Fibroblast of mammary gland (primary cell): ENCODE data around the gene ANKRD40.

Source experiments
- DNase-seq: peaks from one replicate; pipeline ENCODE4 v3.0.0-alpha.2; 2010; ENCODE audit warnings: low read depth
- H3K4me3 ChIP-seq: 2 replicates; pipeline ENCODE4 v1.5.1; 2011; ENCODE audit warnings: low read depth, mild to moderate bottlenecking, low read length, moderate library complexity; ENCODE audit not compliant: control insufficient read depth
- TF ChIP-seq, protein P1 (sequence below): conservative IDR thresholded peaks from 2 replicates; pipeline ENCODE4 v1.5.1; 2011; ENCODE audit warnings: low read depth, low read length, inconsistent platforms; ENCODE audit not compliant: control insufficient read depth, insufficient read depth

Gene ANKRD40

DNA sequence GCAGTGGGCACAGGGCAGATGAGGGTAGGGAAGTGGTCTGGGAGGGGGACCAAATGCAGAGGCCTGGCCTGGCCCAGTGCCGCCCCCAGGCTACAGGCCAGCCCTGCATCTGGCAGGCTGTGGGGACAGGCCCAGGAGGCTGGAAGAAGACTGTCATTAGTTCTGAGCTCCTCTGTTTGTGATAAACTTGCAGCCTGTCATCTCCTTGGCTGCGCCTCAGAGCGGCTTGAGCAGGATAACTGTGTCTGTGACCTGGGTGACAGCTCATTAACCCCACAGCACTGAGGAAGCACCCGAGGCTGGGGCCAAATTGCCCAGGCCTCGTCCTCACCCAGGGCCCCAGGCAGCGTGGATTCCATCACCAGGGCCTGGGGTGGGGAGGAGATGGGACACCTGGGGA is 49.1 kb downstream of the ANKRD40 start:
- no peak overlapping the region for H3K4me3 ChIP-seq
- DNase-seq: no peak
- TF ChIP-seq, protein P1, sequence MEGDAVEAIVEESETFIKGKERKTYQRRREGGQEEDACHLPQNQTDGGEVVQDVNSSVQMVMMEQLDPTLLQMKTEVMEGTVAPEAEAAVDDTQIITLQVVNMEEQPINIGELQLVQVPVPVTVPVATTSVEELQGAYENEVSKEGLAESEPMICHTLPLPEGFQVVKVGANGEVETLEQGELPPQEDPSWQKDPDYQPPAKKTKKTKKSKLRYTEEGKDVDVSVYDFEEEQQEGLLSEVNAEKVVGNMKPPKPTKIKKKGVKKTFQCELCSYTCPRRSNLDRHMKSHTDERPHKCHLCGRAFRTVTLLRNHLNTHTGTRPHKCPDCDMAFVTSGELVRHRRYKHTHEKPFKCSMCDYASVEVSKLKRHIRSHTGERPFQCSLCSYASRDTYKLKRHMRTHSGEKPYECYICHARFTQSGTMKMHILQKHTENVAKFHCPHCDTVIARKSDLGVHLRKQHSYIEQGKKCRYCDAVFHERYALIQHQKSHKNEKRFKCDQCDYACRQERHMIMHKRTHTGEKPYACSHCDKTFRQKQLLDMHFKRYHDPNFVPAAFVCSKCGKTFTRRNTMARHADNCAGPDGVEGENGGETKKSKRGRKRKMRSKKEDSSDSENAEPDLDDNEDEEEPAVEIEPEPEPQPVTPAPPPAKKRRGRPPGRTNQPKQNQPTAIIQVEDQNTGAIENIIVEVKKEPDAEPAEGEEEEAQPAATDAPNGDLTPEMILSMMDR: no peak

GRCh38 chr17:50657627-50658026 is 50.1 kb downstream of the ANKRD40 start:
- no peak overlapping the region for H3K4me3 ChIP-seq
- no peak for DNase-seq
- TF ChIP-seq, protein P1: no peak

GRCh38 chr17:50657054-50657453 is 50.7 kb downstream of the ANKRD40 start:
- no peak for DNase-seq
- TF ChIP-seq, protein P1: no peak
- H3K4me3 ChIP-seq: no peak overlapping the region

DNA sequence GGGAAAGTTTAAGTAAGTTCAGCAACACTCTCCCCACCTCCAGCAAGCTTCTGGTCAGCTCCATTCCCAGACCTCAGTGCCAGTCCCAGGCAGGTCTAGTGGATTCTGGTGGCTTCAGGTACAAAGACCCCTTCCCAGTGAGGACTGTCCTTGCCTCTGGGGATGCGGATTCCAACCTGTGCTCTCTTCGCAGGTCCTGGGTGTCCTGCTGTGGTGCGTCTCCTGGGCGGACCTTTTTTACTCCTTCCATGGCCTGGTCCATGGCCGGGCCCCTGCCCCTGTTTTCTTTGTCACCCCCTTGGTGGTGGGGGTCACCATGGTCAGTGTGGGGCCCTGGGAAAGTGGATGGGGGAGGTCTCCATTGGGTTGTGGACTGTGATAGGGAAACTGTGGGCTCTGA is 51.2 kb downstream of the ANKRD40 start:
- no peak overlapping the region for H3K4me3 ChIP-seq
- TF ChIP-seq, protein P1: no peak
- DNase-seq: no peak

DNA sequence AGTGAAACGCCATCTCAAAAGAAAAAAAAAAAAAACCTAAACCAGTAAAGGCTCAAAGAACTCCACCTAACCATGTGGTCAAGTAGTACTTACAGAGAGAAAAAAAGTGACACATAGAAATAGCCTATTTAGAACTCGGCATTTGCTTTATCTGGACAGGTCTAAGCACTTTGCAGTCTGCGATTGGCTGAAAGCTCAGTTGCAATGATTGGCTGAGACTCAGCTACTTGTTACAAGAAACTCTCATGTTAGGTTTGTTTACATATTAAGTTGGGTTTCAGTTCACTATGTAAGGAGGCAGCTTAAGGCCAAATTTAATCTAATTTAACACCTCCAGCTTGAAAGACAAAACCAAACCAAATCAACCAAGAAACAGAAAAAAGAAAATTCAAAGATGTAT is 54.0 kb downstream of the ANKRD40 start:
- TF ChIP-seq, protein P1: no peak
- DNase-seq: no peak
- H3K4me3 ChIP-seq: no peak overlapping the region

DNA sequence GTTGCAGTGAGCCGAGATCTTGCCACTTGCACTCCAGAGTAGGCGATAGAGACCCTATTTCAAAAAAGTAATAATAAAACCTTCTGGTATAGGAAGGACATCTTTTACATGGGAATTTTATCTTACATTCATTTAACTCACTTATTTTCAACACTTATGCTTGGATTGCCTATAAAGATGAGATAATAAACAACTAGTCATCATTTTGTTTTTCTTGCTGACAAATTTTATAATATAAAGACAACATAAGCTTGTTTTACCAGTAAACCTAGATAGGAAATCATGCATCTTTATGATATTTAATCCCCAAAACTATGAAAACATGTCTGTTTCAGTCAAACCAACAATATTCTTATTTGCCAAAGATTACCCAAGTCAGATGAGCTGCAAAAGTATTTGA is 56.1 kb downstream of the ANKRD40 start:
- TF ChIP-seq, protein P1: no peak
- no peak overlapping the region for H3K4me3 ChIP-seq
- no peak for DNase-seq
